H1 (cell line): Measurements from ENCODE around the gene CHD5. TPM values are rescaled to one million over a fixed set of nuclear protein-coding genes. Genes with fewer than 3 reads are reported as not detected.

Source experiments
- CTCF ChIA-PET: fragments of 300-600 bp; sonication (Branson Sonifier 250); formaldehyde crosslinking; loops from one replicate; lab custom pipeline; 2021; ENCODE audit not compliant: partially characterized antibody; lab: Charles Lee
- POLR2A ChIA-PET: fragments of 300-600 bp; sonication (Branson Sonifier 250); formaldehyde crosslinking; loops from one replicate; lab custom pipeline; 2021; ENCODE audit warnings: inconsistent platforms; ENCODE audit not compliant: partially characterized antibody; lab: Charles Lee
- DNase-seq, 2 experiments: peaks; one replicate each; pipeline versions ENCODE4 v3.0.0 to v3.0.0-alpha.2; 2010 to 2022; ENCODE audit warnings: low spot score in 2 of 2, low read depth in 1 of 2, mixed read lengths in 1 of 2
- FAIRE-seq: peaks from 2 replicates; lab custom pipeline; 2011; peaks lifted over from hg19 to GRCh38; lab: Jason Lieb, UNC
- H2AFZ ChIP-seq: 2 replicates; pipeline ENCODE4 v1.8.1; 2012; ENCODE audit warnings: low read length, inconsistent platforms
- H2AK5ac ChIP-seq: 2 replicates; pipeline ENCODE4 v1.6.1; 2013; ENCODE audit warnings: low read depth, low read length
- H2BK120ac ChIP-seq: replicated peaks from 2 replicates; pipeline ENCODE3; 2013; ENCODE audit warnings: low read depth, low read length, inconsistent platforms
- H2BK12ac ChIP-seq: 2 replicates; pipeline ENCODE4 v1.6.1; 2013; ENCODE audit warnings: low read depth, low read length
- H2BK15ac ChIP-seq: 2 replicates; pipeline ENCODE4 v1.6.1; 2013; ENCODE audit warnings: low read length
- H2BK20ac ChIP-seq: 2 replicates; pipeline ENCODE4 v1.6.1; 2013; ENCODE audit warnings: low read length
- H2BK5ac ChIP-seq: 2 replicates; pipeline ENCODE4 v1.6.1; 2013; ENCODE audit warnings: low read depth, low read length
- H3K14ac ChIP-seq: 2 replicates; pipeline ENCODE4 v1.6.1; 2013; ENCODE audit warnings: inconsistent platforms; ENCODE audit not compliant: insufficient read length
- H3K18ac ChIP-seq: 2 replicates; pipeline ENCODE4 v1.6.1; 2013; ENCODE audit warnings: low read length; ENCODE audit errors: extremely low read depth
- H3K23ac ChIP-seq: 2 replicates; pipeline ENCODE4 v1.6.1; 2013; ENCODE audit warnings: inconsistent platforms; ENCODE audit not compliant: insufficient read length
- H3K23me2 ChIP-seq: 2 replicates; pipeline ENCODE4 v1.6.1; 2013; ENCODE audit warnings: low read depth, low read length
- H3K27ac ChIP-seq: 2 replicates; pipeline ENCODE4 v1.6.1; 2011; ENCODE audit warnings: low read depth, low read length, inconsistent platforms
- H3K27me3 ChIP-seq, 4 experiments: replicated peaks in 1 of 4; 1 replicate in 1 of 4; 2 replicates in 3 of 4; pipeline versions ENCODE4 v1.6.1 to v1.8.1; 2011 to 2013; ENCODE audit warnings: low read length in 3 of 4, mild to moderate bottlenecking in 3 of 4, inconsistent platforms in 2 of 4, mixed read lengths in 2 of 4, moderate library complexity in 1 of 4; ENCODE audit not compliant: control insufficient read depth in 3 of 4, insufficient read depth in 3 of 4; ENCODE audit errors: extremely low read depth in 1 of 4
- H3K36me3 ChIP-seq, 4 experiments: 2 replicates each; pipeline versions ENCODE4 v1.6.1 to v1.8.1; 2011 to 2013; ENCODE audit warnings: mild to moderate bottlenecking in 4 of 4, low read length in 3 of 4, moderate library complexity in 2 of 4, control low read depth in 1 of 4, inconsistent platforms in 1 of 4; ENCODE audit not compliant: insufficient read depth in 4 of 4, control insufficient read depth in 2 of 4
- H3K4ac ChIP-seq: replicated peaks from 2 replicates; pipeline ENCODE3; 2013; ENCODE audit warnings: low read length, low read depth, mixed read lengths, inconsistent platforms; ENCODE audit not compliant: insufficient read length
- H3K4me1 ChIP-seq, 4 experiments: replicated peaks in 1 of 4; 1 replicate in 1 of 4; 2 replicates in 3 of 4; pipeline versions ENCODE4 v1.6.1 to v1.8.1; 2011 to 2013; ENCODE audit warnings: low read length in 3 of 4, inconsistent platforms in 2 of 4, mixed read lengths in 1 of 4; ENCODE audit not compliant: insufficient read depth in 4 of 4, control insufficient read depth in 3 of 4
- H3K4me2 ChIP-seq, 2 experiments: 2 replicates each; pipeline versions ENCODE4 v1.6.1 to v1.8.1; 2011 to 2013; ENCODE audit warnings: low read depth in 2 of 2, low read length in 2 of 2, control low read depth in 1 of 2, inconsistent platforms in 1 of 2, mild to moderate bottlenecking in 1 of 2; ENCODE audit not compliant: insufficient read depth in 1 of 2
- H3K4me3 ChIP-seq, 4 experiments: fragments of 200-600, 300-600 bp in 1 of 4; sonication (generic), shearing (Covaris generic), sonication (Bioruptor Twin) in 1 of 4; 2 replicates each; pipeline versions ENCODE4 v1.5.1 to v1.8.1; 2011 to 2016; ENCODE audit warnings: low read length in 4 of 4, low read depth in 3 of 4, control low read depth in 2 of 4, inconsistent platforms in 2 of 4, mild to moderate bottlenecking in 2 of 4, mixed read lengths in 1 of 4, moderate library complexity in 1 of 4; ENCODE audit not compliant: insufficient read depth in 2 of 4; ENCODE audit errors: extremely low read depth in 1 of 4
- H3K56ac ChIP-seq: replicated peaks from 2 replicates; pipeline ENCODE3; 2013; ENCODE audit warnings: low read depth, mild to moderate bottlenecking, mixed read lengths, low read length, inconsistent platforms; ENCODE audit not compliant: insufficient read length
- H3K79me1 ChIP-seq: 2 replicates; pipeline ENCODE4 v1.6.1; 2013; ENCODE audit warnings: low read depth, low read length, control low read depth
- H3K79me2 ChIP-seq, 2 experiments: 2 replicates each; pipeline versions ENCODE4 v1.6.1 to v1.8.1; 2012 to 2013; ENCODE audit warnings: low read length in 2 of 2, mild to moderate bottlenecking in 2 of 2, inconsistent platforms in 1 of 2; ENCODE audit not compliant: insufficient read depth in 2 of 2, control insufficient read depth in 1 of 2
- H3K9ac ChIP-seq, 4 experiments: replicated peaks in 1 of 4; 1 replicate in 1 of 4; 2 replicates in 3 of 4; pipeline versions ENCODE4 v1.6.1 to v1.8.1; 2011 to 2013; ENCODE audit warnings: low read depth in 3 of 4, low read length in 3 of 4, control low read depth in 2 of 4, mild to moderate bottlenecking in 2 of 4, moderate library complexity in 2 of 4, inconsistent platforms in 1 of 4; ENCODE audit errors: extremely low read depth in 1 of 4
- H3K9me3 ChIP-seq, 2 experiments: 2 replicates each; pipeline versions ENCODE4 v1.6.1 to v1.8.1; 2012 to 2013; ENCODE audit warnings: mild to moderate bottlenecking in 2 of 2, moderate library complexity in 2 of 2, control low read depth in 1 of 2, inconsistent platforms in 1 of 2, low read depth in 1 of 2, low read length in 1 of 2, mixed read lengths in 1 of 2; ENCODE audit not compliant: insufficient read depth in 2 of 2
- H4K20me1 ChIP-seq, 2 experiments: replicated peaks in 1 of 2; 2 replicates each; pipeline versions ENCODE3 to v1.8.1; 2011 to 2013; ENCODE audit warnings: inconsistent platforms in 2 of 2, low read length in 2 of 2, mild to moderate bottlenecking in 1 of 2; ENCODE audit not compliant: insufficient read depth in 2 of 2, control insufficient read depth in 1 of 2
- H4K5ac ChIP-seq: 2 replicates; pipeline ENCODE4 v1.6.1; 2013; ENCODE audit warnings: low read length, low read depth, mixed read lengths, inconsistent platforms; ENCODE audit not compliant: insufficient read length
- H4K8ac ChIP-seq: 2 replicates; pipeline ENCODE4 v1.8.0; 2013; ENCODE audit warnings: mild to moderate bottlenecking, moderate library complexity, low read length, inconsistent platforms; ENCODE audit not compliant: insufficient read depth; ENCODE audit errors: extremely low read depth
- H4K91ac ChIP-seq: replicated peaks from 2 replicates; pipeline ENCODE3; 2013; ENCODE audit warnings: low read length, mixed read lengths, inconsistent platforms; ENCODE audit not compliant: insufficient read length
- GTF2F1 ChIP-seq: IDR thresholded peaks from 2 replicates; pipeline ENCODE4 v1.6.1; 2012; ENCODE audit warnings: low read depth, low read length, improper control_type of control experiment, borderline replicate concordance
- SIX5 ChIP-seq: IDR thresholded peaks from 2 replicates; pipeline ENCODE4 v1.6.1; 2011; ENCODE audit warnings: mild to moderate bottlenecking, low read depth, low read length
- SP4 ChIP-seq: IDR thresholded peaks from 2 replicates; pipeline ENCODE4 v1.6.1; 2012; ENCODE audit warnings: low read length, inconsistent platforms
- WGBS, 2 experiments: shearing (Covaris generic) in 1 of 2; methylation state at CpG; one replicate each; pipeline versions ENCODE4 v1.1.6 to v1.1.7; 2013 to 2015; ENCODE audit warnings: low lambda C conversion rate in 2 of 2, mixed read lengths in 2 of 2, inconsistent platforms in 1 of 2, low coverage in 1 of 2, missing lambda C conversion rate in 1 of 2; ENCODE audit not compliant: insufficient replicate concordance in 2 of 2, insufficient coverage in 1 of 2, insufficient read length in 1 of 2; ENCODE audit errors: extremely low coverage in 1 of 2, missing lambda C conversion rate in 1 of 2; 5-methylcytosine and 5-hydroxymethylcytosine counted together
- polyA plus RNA-seq, 7 experiments: library from polyadenylated mRNA; depleted of rRNA in 3 of 7; stranded (reverse) in 5 of 7; unstranded in 2 of 7; fragments of >200 nt in 5 of 7; fragments of 200-250 nt in 2 of 7; gene quantifications; 1 replicate in 5 of 7; 2 replicates in 1 of 7; 4 replicates in 1 of 7; pipeline versions ENCODE4 v1.2.1 to v1.2.3, GENCODE V29; 2011 to 2013; ENCODE audit warnings: missing spikeins in 2 of 7, mixed read lengths in 2 of 7
- total RNA-seq: library from RNA; stranded (reverse); fragmentation: NEBNext Ultra II Directional; extraction: Animal tissue kit (Norgen Biotek cat#: 25700); gene quantifications from 2 replicates; pipeline ENCODE4 v1.2.1, GENCODE V29; 2021

CHD5 gene
- total and polyA plus RNA-seq, 2 of the 8 experiments (the other 6 are each of a cell fraction or from before 2014, with no cell fraction given) = 0.42 to 1.8 TPM

- H3K56ac ChIP-seq = no peak overlapping the region
- H3K9ac ChIP-seq = no peak overlapping the region
- no peaks in the 10 kb centered on the region for H3K79me1 ChIP-seq
- no peaks in the 10 kb centered on the region for H3K23me2 ChIP-seq
- H4K5ac ChIP-seq = no peak overlapping the region
- no peak overlapping the region for H4K91ac ChIP-seq
- H2BK15ac ChIP-seq = no peak overlapping the region
- ChIA-PET CTCF (interaction anchor here (0.5 to 4.6 kb wide), 3 partner anchors 10 to 28 kb away, joined by 3 to 22 read pairs (median 4); no protein-coding TSS in a partner anchor), POLR2A (no interaction called here)
- H3K4me2 ChIP-seq = no peak overlapping the region
- no peak overlapping the region for H2BK5ac ChIP-seq
- FAIRE-seq (no peak), DNase-seq (no peak)
- no peak overlapping the region for H2BK12ac ChIP-seq
- H3K4me1 ChIP-seq = peaks cover 0 to 2% (median under 1%) of the 10 kb centered on the region in 4 experiments; a peak in 3 of 7 replicates
- no peak overlapping the region for H2AK5ac ChIP-seq
- H2BK20ac ChIP-seq = no peak overlapping the region
- no peaks in the 10 kb centered on the region for H3K79me2 ChIP-seq
- H3K4ac ChIP-seq = no peak overlapping the region
- no peak overlapping the region for H2AFZ ChIP-seq
- peaks cover 0 to 2% of the 10 kb centered on the region in 2 experiments for H4K20me1 ChIP-seq
- no peaks in the 10 kb centered on the region for H3K36me3 ChIP-seq
- no peaks in the 10 kb centered on the region for H3K9me3 ChIP-seq
- H4K8ac ChIP-seq = peak overlapping the region; percentile 25; the same call in 1 of the 2 replicates
- no peak overlapping the region for H3K18ac ChIP-seq
- H2BK120ac ChIP-seq = no peak overlapping the region
- H3K27me3 ChIP-seq = no peaks in the 10 kb centered on the region; a peak in 1 of 7 replicates
- 84% methylated on average over 10 of the region's 17 CpGs; no CpG with 5 or more reads in 1 of the 2 experiments for WGBS, 2 experiments
- H3K23ac ChIP-seq = no peak overlapping the region
- H3K14ac ChIP-seq = no peak overlapping the region
- no peak for TF ChIP-seq SP4
- TF ChIP-seq GTF2F1 = no peak
- no peak for TF ChIP-seq SIX5
- H3K4me3 ChIP-seq = no peak overlapping the region
- no peak overlapping the region for H3K27ac ChIP-seq
Observed at GRCh38 chr1:6072774-6073479, 107.2 kb downstream of the CHD5 start.
